ENCODE data around the gene PIAS2. TPM values are rescaled to one million over a fixed set of nuclear protein-coding genes. Genes with fewer than 3 reads are reported as not detected.

The PIAS2 gene
- total and polyA plus RNA-seq, 9 of the 15 experiments (the other 6 are each of a cell fraction or from before 2014, with no cell fraction given) = 2.9 to 23.9 (median 12.0) TPM

- no peak for TF ChIP-seq CEBPZ (IDR thresholded peaks at IDR 0.05; ENCODE audit: borderline replicate concordance, low read depth, low read length)
- no peak for TF ChIP-seq FOXA1 (IDR thresholded peaks at IDR 0.05; ENCODE audit: borderline replicate concordance)
- TF ChIP-seq GTF2E2 (tag; IDR thresholded peaks at IDR 0.05) = no peak
- TF ChIP-seq SP1 (CRISPR knock-in tag; IDR thresholded peaks at IDR 0.05) = no peak
- no peak for TF ChIP-seq SREBF1 (IDR thresholded peaks at IDR 0.05; ENCODE audit: borderline replicate concordance, low read depth, low read length)
- no peak for TF ChIP-seq TCFL5 (CRISPR knock-in tag; conservative IDR thresholded peaks at IDR 0.05)
Measured at GRCh38 chr18:46958209-46958608, 40.9 kb upstream of the PIAS2 start (continued).

GRCh38 chr18:46953195-46953594 lies 35.9 kb upstream of the PIAS2 start:
- H3K79me2 ChIP-seq (ENCODE audit: control insufficient read depth, insufficient read depth, low read length) = no peaks in the 10 kb centered on the region
- H3K27me3 ChIP-seq (ENCODE audit: control insufficient read depth in 2 of 2, insufficient read depth in 2 of 2, low read length in 2 of 2) = no peaks in the 10 kb centered on the region; a peak in 1 of 5 replicates
- WGBS (ENCODE audit: insufficient coverage, low coverage, missing lambda C conversion rate) = 3% methylated on average over 4 of the region's 5 CpGs
- no peaks in the 10 kb centered on the region for H3K36me3 ChIP-seq (ENCODE audit: control insufficient read depth, insufficient read depth, low read length)
- ChIA-PET POLR2A (no interaction called here), CTCF (ENCODE audit: low intra/inter-chr PET ratio) (no interaction called here)
- intact Hi-C loops (cut with micrococcal nuclease) = no loop called here
- no peak for ATAC-seq
- no peak overlapping the region for H3K4me2 ChIP-seq (ENCODE audit: insufficient read depth, low read length)
- no peaks in the 10 kb centered on the region for H3K9me3 ChIP-seq (replicated peaks; ENCODE audit: control insufficient read depth, insufficient read depth, low read depth, low read length)
- no TSS peak for BruUV-seq (replicated peaks)
- H3K9me1 ChIP-seq (ENCODE audit: control insufficient read depth, insufficient read depth, low read length) = no peaks in the 10 kb centered on the region
- H3K4me3 ChIP-seq = no peak overlapping the region
- H3K4me1 ChIP-seq (replicated peaks in 1 of 2; ENCODE audit: control insufficient read depth in 2 of 2, insufficient read depth in 2 of 2, low read length in 2 of 2) = no peaks in the 10 kb centered on the region
- no peak overlapping the region for H3K9ac ChIP-seq (ENCODE audit: insufficient read depth in 1 of 2, low read depth in 2 of 2, low read length in 2 of 2)
- no peak for DNase-seq (ENCODE audit: extremely low read depth in 1 of 4, low spot score in 3 of 4)
- no peaks in the 10 kb centered on the region for H4K20me1 ChIP-seq (replicated peaks; ENCODE audit: control insufficient read depth, insufficient read depth, low read length)
- no peak overlapping the region for H3K27ac ChIP-seq (ENCODE audit: extremely low read depth, low read depth, low read length)
- no peak for FAIRE-seq
- in situ Hi-C loops (cut with MboI) = loop anchor here (5.0 kb wide), 1 partner anchor 74 kb away; no protein-coding TSS in a partner anchor
- H2AFZ ChIP-seq (ENCODE audit: low read depth, low read length) = no peak overlapping the region
- TF ChIP-seq HES1 (IDR thresholded peaks at IDR 0.05; ENCODE audit: low read depth) (no peak), DIDO1 (tag; IDR thresholded peaks at IDR 0.05; ENCODE audit: low read depth) (no peak), CBX2 (IDR thresholded peaks at IDR 0.05; ENCODE audit: insufficient read depth, low read length, poor library complexity, severe bottlenecking) (no peak), RBM22 (IDR thresholded peaks at IDR 0.05; ENCODE audit: low read depth, low read length, poor library complexity, severe bottlenecking) (no peak), TBP (optimal IDR thresholded peaks at IDR 0.05; ENCODE audit: low read depth, low read length) (no peak), SFPQ (IDR thresholded peaks at IDR 0.05; ENCODE audit: low read depth, low read length) (no peak), CCNT2 (IDR thresholded peaks at IDR 0.05; ENCODE audit: borderline replicate concordance, extremely low read depth, insufficient read length, low read depth, low read length) (no peak), SRSF3 (IDR thresholded peaks at IDR 0.05; ENCODE audit: insufficient read depth, low read length) (no peak), HNRNPUL1 (IDR thresholded peaks at IDR 0.05; ENCODE audit: low read length) (no peak)
